BJ (cell line): ENCODE measurements around the gene STK40. TPM values are rescaled to one million over a fixed set of nuclear protein-coding genes. Genes with fewer than 3 reads are reported as not detected.

Experiments
- CTCF ChIA-PET: fragments of 350-600 bp; formaldehyde crosslinking; extraction: SDS; loops from one replicate; lab custom pipeline; 2021; ENCODE audit warnings: antibody characterized with exemption, inconsistent platforms; lab: Yijun Ruan, JAX
- POLR2A ChIA-PET: fragments of 300-600 bp; sonication (Branson Sonifier 250); formaldehyde crosslinking; extraction: SDS; loops from one replicate; lab custom pipeline; 2021; ENCODE audit warnings: antibody characterized with exemption; lab: Charles Lee
- DNase-seq: peaks from one replicate; pipeline ENCODE4 v3.0.0-alpha.2; 2011; ENCODE audit warnings: low read depth
- H3K27me3 ChIP-seq: 2 replicates; pipeline ENCODE4 v1.6.0; 2011; ENCODE audit warnings: low read length; ENCODE audit not compliant: control insufficient read depth, insufficient read depth
- H3K36me3 ChIP-seq: 2 replicates; pipeline ENCODE4 v1.5.1; 2011; ENCODE audit warnings: low read length; ENCODE audit not compliant: control insufficient read depth, insufficient read depth
- H3K4me3 ChIP-seq: 2 replicates; pipeline ENCODE4 v1.5.1; 2011; ENCODE audit warnings: low read depth, mild to moderate bottlenecking, control low read depth, low read length
- polyA plus RNA-seq: library from polyadenylated mRNA; depleted of rRNA; stranded (reverse); fragments of >200 nt; gene quantifications from 2 replicates; pipeline ENCODE4 v1.2.3, GENCODE V29; 2011
- TF ChIP-seq, protein P1 (sequence below): IDR thresholded peaks from 2 replicates; pipeline ENCODE4 v1.5.1; 2011; ENCODE audit warnings: low read depth, mild to moderate bottlenecking, control low read depth, inconsistent platforms, low read length, moderate library complexity; ENCODE audit not compliant: insufficient read depth

Gene STK40
- polyA plus RNA-seq, 1 experiment = 29.5 TPM

DNA sequence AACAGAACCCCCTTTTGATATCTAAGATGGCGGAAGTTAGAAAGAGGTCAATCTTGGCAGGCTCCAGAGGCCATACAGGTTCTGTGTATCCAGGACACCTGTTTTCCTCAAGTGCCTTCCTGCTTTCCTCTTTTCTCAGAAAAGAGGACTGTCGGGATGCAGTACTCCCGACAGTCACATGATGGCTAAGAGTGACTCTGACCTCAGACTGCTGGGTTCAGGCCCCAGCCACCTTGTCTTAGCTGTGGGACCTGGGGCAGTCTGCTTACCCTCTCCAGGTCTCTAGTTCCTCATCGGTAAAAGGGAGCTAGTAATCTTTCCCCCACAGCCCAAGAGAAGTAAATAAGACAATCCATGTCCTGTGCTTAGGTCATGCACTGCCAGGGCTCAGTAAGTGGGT lies 29.9 kb downstream of the STK40 start:
- DNase-seq = no peak
- Histone ChIP-seq H3K4me3 (no peak overlapping the region), H3K27me3 (no peaks in the 10 kb centered on the region), H3K36me3 (peaks cover 38% of the 10 kb centered on the region)
- CTCF ChIA-PET = interaction anchor here (1.1 to 6.7 kb wide), 3 partner anchors 10 to 14 kb away, joined by 3 to 42 read pairs (median 23); no protein-coding TSS in a partner anchor
- TF ChIP-seq, protein P1, sequence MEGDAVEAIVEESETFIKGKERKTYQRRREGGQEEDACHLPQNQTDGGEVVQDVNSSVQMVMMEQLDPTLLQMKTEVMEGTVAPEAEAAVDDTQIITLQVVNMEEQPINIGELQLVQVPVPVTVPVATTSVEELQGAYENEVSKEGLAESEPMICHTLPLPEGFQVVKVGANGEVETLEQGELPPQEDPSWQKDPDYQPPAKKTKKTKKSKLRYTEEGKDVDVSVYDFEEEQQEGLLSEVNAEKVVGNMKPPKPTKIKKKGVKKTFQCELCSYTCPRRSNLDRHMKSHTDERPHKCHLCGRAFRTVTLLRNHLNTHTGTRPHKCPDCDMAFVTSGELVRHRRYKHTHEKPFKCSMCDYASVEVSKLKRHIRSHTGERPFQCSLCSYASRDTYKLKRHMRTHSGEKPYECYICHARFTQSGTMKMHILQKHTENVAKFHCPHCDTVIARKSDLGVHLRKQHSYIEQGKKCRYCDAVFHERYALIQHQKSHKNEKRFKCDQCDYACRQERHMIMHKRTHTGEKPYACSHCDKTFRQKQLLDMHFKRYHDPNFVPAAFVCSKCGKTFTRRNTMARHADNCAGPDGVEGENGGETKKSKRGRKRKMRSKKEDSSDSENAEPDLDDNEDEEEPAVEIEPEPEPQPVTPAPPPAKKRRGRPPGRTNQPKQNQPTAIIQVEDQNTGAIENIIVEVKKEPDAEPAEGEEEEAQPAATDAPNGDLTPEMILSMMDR = no peak
- POLR2A ChIA-PET = no interaction called here

DNA sequence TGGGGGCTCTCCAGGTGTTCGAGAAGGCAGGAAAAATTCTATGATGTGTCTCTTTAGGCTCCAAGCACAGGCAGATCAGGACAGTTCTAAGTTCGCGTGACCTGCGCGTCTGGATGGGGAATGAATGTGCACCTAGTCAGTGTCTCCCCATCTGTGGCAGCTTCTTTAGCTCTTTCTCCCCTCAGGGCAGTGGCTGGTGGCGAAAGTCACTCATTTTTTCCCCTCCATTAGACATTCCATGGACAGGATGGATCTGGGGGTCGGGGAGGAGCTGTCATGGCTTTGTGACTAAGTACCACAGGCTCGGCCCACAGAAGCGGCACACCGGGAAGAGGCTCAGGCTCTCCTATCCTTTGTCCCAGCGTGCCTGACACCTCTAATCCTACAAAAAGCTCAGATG lies 31.2 kb downstream of the STK40 start:
- Histone ChIP-seq H3K4me3 (no peak overlapping the region), H3K36me3 (peaks cover 31% of the 10 kb centered on the region), H3K27me3 (no peaks in the 10 kb centered on the region)
- DNase-seq = no peak
- ChIA-PET POLR2A (no interaction called here), CTCF (interaction anchor here (3.4 to 6.7 kb wide), 2 partner anchors 12 to 14 kb away, joined by 23 to 42 read pairs; no protein-coding TSS in a partner anchor)
- TF ChIP-seq, protein P1 = no peak

DNA sequence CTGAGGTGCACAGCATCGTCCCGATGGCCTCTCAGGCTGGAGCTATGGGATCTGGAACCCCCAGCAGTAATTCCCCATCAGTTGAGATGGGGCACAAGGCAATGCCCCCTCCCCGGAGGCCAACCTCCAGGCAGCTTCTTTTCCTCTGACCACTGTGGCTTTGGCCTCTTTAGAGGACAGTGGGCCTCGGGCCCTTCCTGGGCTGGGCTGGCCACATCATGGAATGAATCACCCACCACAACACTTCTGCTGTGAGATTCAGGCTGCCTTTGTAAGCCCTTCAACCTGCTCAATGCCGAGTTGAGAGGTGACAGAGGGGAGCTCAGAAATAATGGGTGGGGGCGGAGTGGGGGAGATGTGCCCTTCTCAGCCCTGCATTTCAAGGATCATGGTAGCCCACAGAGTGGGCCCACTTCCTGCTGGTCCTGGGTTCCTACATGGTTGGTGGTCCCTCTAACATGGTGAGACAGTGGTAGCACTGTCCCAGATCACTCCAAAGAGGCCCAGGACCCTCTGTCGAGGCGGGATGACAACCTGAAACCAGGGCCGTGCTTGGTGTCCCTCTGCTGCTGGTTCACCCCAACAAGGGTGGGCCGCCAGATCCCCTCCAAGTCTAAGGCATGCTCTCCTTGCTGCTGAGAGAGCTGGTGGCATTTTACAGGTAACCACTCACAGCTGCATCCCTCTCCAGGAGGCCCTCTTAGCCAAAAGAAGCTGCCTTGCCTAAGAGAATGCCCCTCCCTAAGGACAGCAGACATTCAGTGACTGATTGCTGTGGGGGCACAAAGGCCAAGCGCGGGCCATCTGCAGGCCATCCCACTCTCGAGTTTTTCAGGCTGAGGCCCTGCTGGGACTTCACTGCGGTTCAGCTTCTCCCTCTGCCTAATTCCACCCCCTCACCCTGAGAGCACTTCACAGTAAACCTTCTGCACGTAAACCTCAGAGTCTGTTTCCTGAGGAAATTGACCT lies 32.5 kb downstream of the STK40 start:
- no peaks in the 10 kb centered on the region for H3K27me3 ChIP-seq
- ChIA-PET POLR2A (no interaction called here), CTCF (interaction anchor here (0.7 to 6.7 kb wide), 8 partner anchors 11 to 261 kb away, joined by 3 to 50 read pairs (median 3); no protein-coding TSS in a partner anchor)
- no peak for DNase-seq
- TF ChIP-seq, protein P1 = no peak
- H3K4me3 ChIP-seq = no peak overlapping the region
- peaks cover 33% of the 10 kb centered on the region for H3K36me3 ChIP-seq

DNA sequence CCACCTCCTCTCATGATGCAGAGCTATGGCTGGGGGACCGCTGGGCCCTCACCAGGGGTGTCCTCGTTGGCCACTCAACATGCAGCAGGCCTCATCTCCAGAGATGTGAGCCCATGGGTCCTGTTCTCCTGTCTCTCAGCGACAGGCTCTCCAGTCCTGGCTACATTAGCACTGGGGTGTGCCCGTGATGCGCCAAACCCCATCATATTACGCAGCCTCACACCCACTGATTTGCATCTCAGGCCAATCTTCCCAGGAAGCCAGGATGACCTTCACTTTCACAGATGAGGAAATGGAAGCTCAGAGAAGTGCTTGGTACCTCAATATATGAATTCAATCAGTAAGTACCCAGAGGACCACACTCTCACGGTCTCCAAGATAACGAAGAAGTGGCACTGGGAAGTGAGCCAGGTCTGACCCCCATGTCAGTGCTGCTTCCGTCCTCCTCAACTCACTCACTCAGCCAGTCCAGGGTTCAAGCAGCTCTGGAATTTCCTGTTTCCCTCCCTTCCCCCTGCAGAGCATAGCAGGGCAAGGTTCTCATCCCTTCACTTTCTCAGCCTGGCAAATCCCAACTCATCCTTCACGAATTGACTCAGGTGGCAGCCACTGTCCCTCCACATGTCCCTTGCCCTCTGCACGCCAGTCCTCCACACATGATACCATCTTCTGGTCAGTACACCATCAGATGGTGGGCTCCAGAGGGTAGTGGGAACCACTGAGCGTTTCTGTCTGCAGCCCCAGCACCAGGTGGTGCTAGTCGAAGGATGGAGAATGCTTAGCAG lies 33.4 kb downstream of the STK40 start:
- Histone ChIP-seq H3K4me3 (no peak overlapping the region), H3K27me3 (no peaks in the 10 kb centered on the region), H3K36me3 (peaks cover 31% of the 10 kb centered on the region)
- ChIA-PET POLR2A (interaction anchor here (0.6 kb wide), 2 partner anchors 7 to 8 kb away, joined by 3 read pairs; no protein-coding TSS in a partner anchor), CTCF (interaction anchor here (0.8 to 6.7 kb wide), 9 partner anchors 10 to 72 kb away, joined by 3 to 50 read pairs (median 4); no protein-coding TSS in a partner anchor)
- no peak for DNase-seq
- TF ChIP-seq, protein P1 = peak; percentile 33
